Measurements from ENCODE around the gene NCAPD2.

GRCh38 chr12:6466184-6466573 lies 27.7 kb upstream of the NCAPD2 start:
- no peak for TF ChIP-seq CTCF (IDR thresholded peaks at IDR 0.05)
- TF ChIP-seq ZFX (IDR thresholded peaks at IDR 0.05; ENCODE audit: borderline replicate concordance) = no peak
